ENCODE data around the gene LIMCH1.

DNA sequence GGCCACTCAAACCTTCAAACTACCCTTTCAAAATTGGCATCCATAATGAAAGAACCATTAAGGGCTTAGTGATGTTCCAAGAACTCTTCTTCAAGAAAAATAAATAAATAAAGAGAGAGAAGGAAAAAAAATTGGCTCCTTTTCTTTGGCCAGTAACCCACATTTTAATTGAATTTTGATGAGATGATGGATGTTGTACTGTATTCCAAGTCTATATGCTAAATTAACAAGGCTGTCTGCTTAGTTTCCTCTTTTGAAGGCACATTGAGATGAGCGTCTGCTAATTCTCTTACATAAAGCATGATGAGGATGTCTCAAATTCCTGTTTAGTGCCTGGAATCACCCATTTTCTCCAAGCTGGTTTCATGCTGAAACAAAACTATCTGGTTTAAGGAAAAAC lies 177.2 kb downstream of the LIMCH1 start:
- TF ChIP-seq GATA2 (IDR thresholded peaks at IDR 0.05; ENCODE audit: low read depth, low read length) (no peak), GATA3 (IDR thresholded peaks at IDR 0.05; ENCODE audit: low read depth, low read length) (no peak)

Data from SH-SY5Y (cell line).